HK-2 (cell line): ENCODE measurements around the gene INSIG2.

ENCODE experiments used
- DNase-seq: peaks from one replicate; pipeline ENCODE4 v3.0.0-alpha.2; 2018; ENCODE audit not compliant: unreplicated experiment

The INSIG2 gene

DNA sequence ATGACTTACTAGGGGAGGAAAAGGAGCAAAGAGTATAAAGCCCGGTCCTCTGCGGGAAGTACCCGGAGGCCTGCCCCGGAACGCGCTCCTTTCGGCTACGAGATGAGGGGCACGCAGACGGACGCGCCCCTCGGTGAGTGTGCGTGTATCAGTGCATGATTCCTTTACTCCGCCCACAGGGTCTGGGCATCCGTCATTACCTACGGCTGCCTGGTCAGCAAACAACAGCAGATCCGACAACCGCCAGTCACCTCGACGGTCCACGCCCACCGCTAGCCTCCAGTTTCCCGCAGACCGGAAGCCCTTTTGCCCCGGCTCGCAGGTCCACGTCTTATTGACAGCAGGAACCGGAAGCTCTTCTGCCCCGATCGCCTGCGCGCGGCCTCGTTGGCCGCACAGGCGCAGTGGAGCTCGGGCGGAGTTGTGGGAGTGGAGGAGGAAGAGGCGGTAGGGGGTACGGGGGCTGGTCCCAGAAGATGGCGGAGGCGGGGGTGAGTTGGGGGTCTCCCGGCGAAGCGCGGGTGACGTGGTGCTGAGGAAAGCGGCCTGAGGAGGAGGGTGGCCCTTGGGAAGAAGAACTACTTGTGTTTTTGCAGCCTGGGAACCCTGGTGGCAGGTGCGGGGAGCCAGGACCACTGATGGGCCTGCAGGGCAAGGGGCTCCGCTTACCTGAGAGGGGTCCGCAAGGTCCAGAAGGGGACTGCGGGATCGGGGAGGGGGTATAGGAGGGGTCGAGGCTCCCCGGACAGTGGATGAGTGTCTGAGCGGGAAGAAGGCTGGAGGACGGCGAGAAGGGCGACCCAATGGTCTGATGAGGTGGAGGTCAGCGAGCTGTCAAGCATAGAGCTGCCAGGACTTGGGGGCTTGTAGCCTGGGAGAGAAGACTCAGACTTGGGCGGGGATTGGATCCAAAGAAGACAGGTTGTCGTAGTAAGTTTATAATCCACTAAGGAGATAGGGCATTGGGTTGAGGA is at the start of gene INSIG2:
Gene INSIG2, plus strand, starts transcription at position 421 of the 974 bp plus-strand sequence. CDS start 8,086 bp downstream, outside the sequence.
- DNase-seq, result peak; percentile 98

DNA sequence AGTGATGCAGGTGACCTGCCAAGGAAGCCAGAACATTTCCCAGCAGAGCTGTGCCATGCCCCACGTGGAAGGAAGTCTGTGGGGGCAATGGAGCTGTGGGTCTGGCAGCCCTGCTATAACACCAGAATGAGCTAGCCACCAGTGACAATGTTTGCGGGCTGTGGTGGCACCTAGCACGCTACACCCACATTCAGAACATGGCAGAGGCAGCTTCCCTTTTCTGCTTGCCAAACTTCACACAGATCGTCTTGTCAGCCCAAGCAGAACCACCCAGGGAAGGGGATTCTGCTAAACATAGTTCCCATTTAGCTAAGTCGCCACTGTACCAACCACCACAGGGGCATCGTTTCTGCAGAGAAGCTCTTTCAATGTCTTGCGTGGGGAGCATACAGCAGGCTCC is 47.4 kb upstream of the INSIG2 start:
- DNase-seq, result no peak

GRCh38 chr2:118044103-118044716 is 44.1 kb upstream of the INSIG2 start:
- no peak for DNase-seq

GRCh38 chr2:118044854-118045253 is 43.4 kb upstream of the INSIG2 start:
- DNase-seq, result no peak

GRCh38 chr2:118045286-118045685 is 43.0 kb upstream of the INSIG2 start:
- DNase-seq, result no peak

- DNase-seq, result no peak
Observed at GRCh38 chr2:118046634-118047210, 41.5 kb upstream of the INSIG2 start.

- DNase-seq, result no peak
Observed at GRCh38 chr2:118047380-118047826, 40.9 kb upstream of the INSIG2 start.

DNA sequence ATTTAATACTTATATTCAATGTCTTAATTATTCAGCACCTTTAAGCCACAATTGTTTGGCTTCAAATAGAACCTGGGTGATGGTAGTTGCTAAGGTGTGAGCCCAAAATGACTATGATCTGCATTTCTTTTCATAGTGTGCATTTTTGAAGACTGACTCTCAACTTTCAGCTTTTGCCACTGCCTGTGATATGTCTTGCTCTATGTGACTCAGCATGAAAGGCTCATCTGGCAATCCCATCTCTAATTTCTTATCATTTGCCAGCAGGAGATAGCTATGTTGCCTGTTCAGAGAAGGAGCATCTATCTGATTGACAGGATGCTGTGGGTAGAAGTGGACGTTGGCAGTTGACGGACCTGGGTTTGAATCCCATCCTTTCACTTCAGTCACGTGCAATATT is 39.9 kb upstream of the INSIG2 start:
- DNase-seq, result no peak

- no peak for DNase-seq
Observed at GRCh38 chr2:118049140-118049815, 39.0 kb upstream of the INSIG2 start.

DNA sequence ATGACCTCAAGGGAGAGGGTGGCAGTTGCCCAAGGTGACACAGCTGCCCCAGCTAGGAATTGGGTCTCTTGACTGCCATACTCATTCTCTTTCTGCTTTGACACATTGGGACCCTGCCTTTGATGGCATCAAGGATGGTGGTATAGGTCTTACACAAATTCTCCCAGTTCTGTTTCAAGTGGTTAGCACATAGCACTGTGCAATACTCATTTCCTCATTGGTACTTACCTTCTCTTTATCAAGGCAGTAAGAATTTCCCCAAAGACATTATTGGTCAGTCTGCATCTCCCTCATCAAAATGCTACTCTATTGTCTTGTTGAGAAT is 38.5 kb upstream of the INSIG2 start:
- DNase-seq, result no peak

GRCh38 chr2:118050386-118050785 is 37.9 kb upstream of the INSIG2 start:
- DNase-seq, result no peak

DNA sequence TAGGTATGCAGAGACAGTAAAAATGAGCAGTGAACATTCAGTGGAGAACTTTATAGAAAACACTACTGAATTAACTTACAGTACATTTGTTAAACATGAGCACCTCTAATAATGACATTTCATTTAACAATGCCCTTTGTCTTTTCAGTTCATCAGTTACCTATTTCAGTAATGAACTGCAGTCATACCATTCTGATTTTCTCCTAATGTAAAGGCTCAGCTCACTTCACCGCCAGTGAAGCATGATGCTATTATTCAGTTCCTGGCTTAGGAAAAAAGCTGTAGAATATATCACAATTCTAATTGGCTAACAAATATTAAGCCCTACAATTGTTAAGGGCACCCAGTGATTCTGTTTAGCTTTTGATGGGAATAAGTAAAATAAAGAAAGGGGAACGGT is 37.3 kb upstream of the INSIG2 start:
- DNase-seq, result no peak

DNA sequence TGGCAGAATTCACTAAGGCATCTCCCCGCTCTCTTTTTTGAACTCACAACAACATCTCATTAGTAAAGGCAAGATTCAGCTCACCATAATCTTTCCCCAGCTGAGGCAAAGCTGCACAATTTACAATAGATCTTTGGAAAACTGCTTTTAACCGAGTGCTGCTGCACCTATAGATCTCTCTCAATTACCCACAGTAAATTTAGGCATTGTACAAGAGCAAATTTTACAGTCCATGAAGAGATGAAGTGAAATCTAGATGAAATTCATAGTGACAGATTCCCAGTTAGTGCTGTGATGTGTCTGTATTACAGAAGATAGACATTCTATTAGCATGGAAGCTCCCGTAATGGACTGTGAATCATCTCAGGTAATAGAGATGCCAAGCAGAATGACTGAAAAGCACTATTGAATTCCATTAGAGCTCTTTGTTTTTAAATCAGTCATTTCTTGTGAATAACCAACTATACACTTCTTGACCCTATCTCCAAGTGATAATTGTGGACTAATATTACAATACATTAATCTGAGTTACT is 36.4 kb upstream of the INSIG2 start:
- DNase-seq, result no peak

GRCh38 chr2:118052474-118052873 is 35.8 kb upstream of the INSIG2 start:
- DNase-seq, result no peak

DNA sequence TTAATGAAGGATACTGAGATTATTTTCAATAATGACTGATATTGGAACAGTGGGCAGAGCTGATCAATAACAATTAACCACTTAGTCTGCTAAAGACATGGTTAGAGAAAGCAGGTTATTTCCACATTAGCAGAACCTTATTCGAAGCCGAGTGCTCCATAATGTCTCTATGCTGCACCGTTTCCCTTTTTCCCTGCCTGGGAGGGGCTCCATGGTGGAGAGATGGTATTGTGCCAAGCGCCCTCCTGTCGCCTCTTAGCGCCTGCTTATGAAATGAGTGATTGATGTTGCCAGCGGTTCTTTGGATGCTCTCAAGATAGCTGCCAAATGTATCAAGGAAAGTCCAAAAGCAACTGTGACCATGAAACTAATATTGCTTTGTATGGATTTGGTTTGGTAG is 34.6 kb upstream of the INSIG2 start:
- DNase-seq, result no peak

GRCh38 chr2:118054213-118055008 is 33.9 kb upstream of the INSIG2 start:
- DNase-seq, result no peak

- no peak for DNase-seq
Observed at GRCh38 chr2:118055512-118056164, 32.6 kb upstream of the INSIG2 start.

GRCh38 chr2:118056165-118056534 is 32.1 kb upstream of the INSIG2 start:
- no peak for DNase-seq

GRCh38 chr2:118056801-118057200 is 31.5 kb upstream of the INSIG2 start:
- no peak for DNase-seq

- DNase-seq, result no peak
Observed at GRCh38 chr2:118058951-118059350, 29.3 kb upstream of the INSIG2 start.
